Natural killer cell treated with Interleukin-12 subunit alpha and Interleukin-12 subunit beta and Interleukin-15 and Interleukin-18, amount 100 ng/mL, for 72 hours (primary cell): Measurements from ENCODE around the gene GDI2. TPM values are rescaled to one million over a fixed set of nuclear protein-coding genes. Genes with fewer than 3 reads are reported as not detected.
"Not testable (repeated sequence)": the region's sequence is repeated elsewhere in the genome, so short reads cannot be mapped to it uniquely, and the experiment has no call there.

Experiments used
- ATAC-seq, 2 donors: fragments of 150-1000 bp; cut with Tn5 transposase in 1 of 2; sonication (Bioruptor Pico), chemical (Tn5 transposase) in 1 of 2; 2 replicates each; pipeline ENCODE4 v1.10.0; 2021
- DNase-seq: peaks from one replicate; pipeline ENCODE4 v3.0.0; 2022; ENCODE audit warnings: low spot score
- H3K27ac Mint-ChIP-seq, 2 donors: 1 replicate in 1 of 2; 2 replicates in 1 of 2; pipeline ENCODE4 v1.8.0; 2022; ENCODE audit warnings: mixed read lengths in 2 of 2, mild to moderate bottlenecking in 1 of 2, moderate library complexity in 1 of 2
- H3K27me3 Mint-ChIP-seq, 2 donors: 1 replicate in 1 of 2; 2 replicates in 1 of 2; pipeline ENCODE4 v1.8.0; 2022; ENCODE audit warnings: mixed read lengths in 2 of 2
- H3K36me3 Mint-ChIP-seq: one replicate; pipeline ENCODE4 v1.8.0; 2022; ENCODE audit warnings: mixed read lengths
- H3K4me1 Mint-ChIP-seq, 2 donors: 1 replicate in 1 of 2; 2 replicates in 1 of 2; pipeline ENCODE4 v1.8.0; 2022; ENCODE audit warnings: low read depth in 2 of 2, mixed read lengths in 2 of 2, mild to moderate bottlenecking in 1 of 2
- H3K4me3 Mint-ChIP-seq: one replicate; pipeline ENCODE4 v1.8.0; 2022; ENCODE audit warnings: mixed read lengths
- H3K9me3 Mint-ChIP-seq: 2 replicates; pipeline ENCODE4 v1.8.0; 2022; ENCODE audit warnings: mixed read lengths
- total RNA-seq, 2 donors: library from RNA; stranded (reverse); gene quantifications; one replicate each; pipeline ENCODE4 v1.2.3, GENCODE V29; 2022

Gene GDI2
- total RNA-seq, 2 donors from 2014 or later, result 214 to 225 TPM

GRCh38 chr10:5789626-5790025, 23.6 kb downstream of the GDI2 start:
- H3K9me3 Mint-ChIP-seq, result no peaks in the 10 kb centered on the region
- H3K36me3 Mint-ChIP-seq, result peaks cover 31% of the 10 kb centered on the region
- DNase-seq (no peak), ATAC-seq (no peak)
- no peaks in the 10 kb centered on the region for H3K27me3 Mint-ChIP-seq
- H3K4me3 Mint-ChIP-seq, result no peak overlapping the region
- peak overlapping the region; percentile 8 to 58 for H3K27ac Mint-ChIP-seq
- H3K4me1 Mint-ChIP-seq, result peaks cover 10 to 14% of the 10 kb centered on the region in 2 donors

GRCh38 chr10:5788969-5789368, 24.3 kb downstream of the GDI2 start:
- DNase-seq (no peak), ATAC-seq (no peak)
- peak overlapping the region; percentile 26 to 73 for H3K27ac Mint-ChIP-seq
- H3K4me1 Mint-ChIP-seq, result peaks cover 15 to 17% of the 10 kb centered on the region in 2 donors
- no peak overlapping the region for H3K4me3 Mint-ChIP-seq
- no peaks in the 10 kb centered on the region for H3K9me3 Mint-ChIP-seq
- H3K27me3 Mint-ChIP-seq, result no peaks in the 10 kb centered on the region
- H3K36me3 Mint-ChIP-seq, result peaks cover 38% of the 10 kb centered on the region

- Mint-ChIP-seq H3K9me3 (no peaks in the 10 kb centered on the region), H3K36me3 (peaks cover 47% of the 10 kb centered on the region), H3K4me3 (no peak overlapping the region), H3K27ac (no peak overlapping the region), H3K4me1 (peaks cover 18 to 40% of the 10 kb centered on the region in 2 donors), H3K27me3 (no peaks in the 10 kb centered on the region)
- ATAC-seq (no peak), DNase-seq (no peak)
These were observed 29.9 kb downstream of the GDI2 start for GRCh38 chr10:5783300-5783699.

- Mint-ChIP-seq H3K4me3 (no peak overlapping the region), H3K27ac (peak overlapping the region; percentile 52 to 53), H3K9me3 (no peaks in the 10 kb centered on the region), H3K27me3 (no peaks in the 10 kb centered on the region), H3K36me3 (peaks cover 38% of the 10 kb centered on the region), H3K4me1 (peaks cover 21 to 34% of the 10 kb centered on the region in 2 donors)
- ATAC-seq (no peak), DNase-seq (no peak)
These were observed 31.1 kb downstream of the GDI2 start for GRCh38 chr10:5782174-5782573.

- no peak for DNase-seq
- H3K36me3 Mint-ChIP-seq, result peaks cover 28% of the 10 kb centered on the region
- H3K27ac Mint-ChIP-seq, result no peak overlapping the region
- H3K4me1 Mint-ChIP-seq, result peaks cover 38 to 51% of the 10 kb centered on the region in 2 donors
- ATAC-seq, result no peak
- no peak overlapping the region for H3K4me3 Mint-ChIP-seq
- no peaks in the 10 kb centered on the region for H3K9me3 Mint-ChIP-seq
- no peaks in the 10 kb centered on the region for H3K27me3 Mint-ChIP-seq
These were observed 33.5 kb downstream of the GDI2 start for GRCh38 chr10:5779730-5780129.

GRCh38 chr10:5777758-5778157, 35.5 kb downstream of the GDI2 start:
- Mint-ChIP-seq H3K36me3 (peaks cover 15% of the 10 kb centered on the region), H3K4me1 (peaks cover 42 to 43% of the 10 kb centered on the region in 2 donors)
- DNase-seq, H3K27me3 Mint-ChIP-seq, H3K27ac Mint-ChIP-seq, ATAC-seq, H3K9me3 Mint-ChIP-seq, H3K4me3 Mint-ChIP-seq: not testable (repeated sequence)

- Mint-ChIP-seq H3K27ac (no peak overlapping the region), H3K4me3 (no peak overlapping the region), H3K4me1 (peaks cover 33 to 41% of the 10 kb centered on the region in 2 donors), H3K27me3 (no peaks in the 10 kb centered on the region), H3K9me3 (no peaks in the 10 kb centered on the region), H3K36me3 (peaks cover 13% of the 10 kb centered on the region)
- DNase-seq (no peak), ATAC-seq (no peak)
These were observed 36.4 kb downstream of the GDI2 start for GRCh38 chr10:5776881-5777197.

- peaks cover 31 to 42% of the 10 kb centered on the region in 2 donors for H3K4me1 Mint-ChIP-seq
- H3K27ac Mint-ChIP-seq, result peak overlapping the region; percentile 6 to 39
- no peak overlapping the region for H3K4me3 Mint-ChIP-seq
- H3K36me3 Mint-ChIP-seq, result peaks cover 13% of the 10 kb centered on the region
- H3K9me3 Mint-ChIP-seq, result no peaks in the 10 kb centered on the region
- ATAC-seq (no peak), DNase-seq (no peak)
- H3K27me3 Mint-ChIP-seq, result no peaks in the 10 kb centered on the region
These were observed 36.9 kb downstream of the GDI2 start for GRCh38 chr10:5776136-5776880.

- Mint-ChIP-seq H3K9me3 (no peaks in the 10 kb centered on the region), H3K36me3 (peaks cover 13% of the 10 kb centered on the region), H3K4me3 (no peak overlapping the region), H3K27ac (peak overlapping the region; percentile 6 to 39), H3K4me1 (peaks cover 28 to 42% of the 10 kb centered on the region in 2 donors), H3K27me3 (no peaks in the 10 kb centered on the region)
- ATAC-seq (peak; percentile 69 to 79), DNase-seq (peak; percentile 60)
These were observed 37.5 kb downstream of the GDI2 start for GRCh38 chr10:5775685-5776084.

GRCh38 chr10:5774987-5775620, 38.1 kb downstream of the GDI2 start:
- ATAC-seq (no peak), DNase-seq (no peak)
- no peaks in the 10 kb centered on the region for H3K9me3 Mint-ChIP-seq
- peak overlapping the region; percentile 6 to 39 for H3K27ac Mint-ChIP-seq
- peaks cover 23 to 44% of the 10 kb centered on the region in 2 donors for H3K4me1 Mint-ChIP-seq
- H3K27me3 Mint-ChIP-seq, result no peaks in the 10 kb centered on the region
- H3K4me3 Mint-ChIP-seq, result no peak overlapping the region
- peaks cover 13% of the 10 kb centered on the region for H3K36me3 Mint-ChIP-seq

GRCh38 chr10:5766189-5766588, 47.0 kb downstream of the GDI2 start:
- Mint-ChIP-seq H3K27ac (peak overlapping the region; percentile 1 to 6), H3K4me1 (peaks cover 0 to 10% of the 10 kb centered on the region in 2 donors), H3K27me3 (no peaks in the 10 kb centered on the region), H3K4me3 (no peak overlapping the region), H3K9me3 (no peaks in the 10 kb centered on the region), H3K36me3 (peaks cover 37% of the 10 kb centered on the region)
- ATAC-seq, result no peak
- no peak for DNase-seq

GRCh38 chr10:5765617-5766016, 47.6 kb downstream of the GDI2 start:
- H3K4me1 Mint-ChIP-seq, result peaks cover 4 to 10% of the 10 kb centered on the region in 2 donors
- H3K4me3 Mint-ChIP-seq, result no peak overlapping the region
- DNase-seq (no peak), ATAC-seq (no peak)
- H3K36me3 Mint-ChIP-seq, result peaks cover 42% of the 10 kb centered on the region
- peak overlapping the region; percentile 1 to 6 for H3K27ac Mint-ChIP-seq
- no peaks in the 10 kb centered on the region for H3K9me3 Mint-ChIP-seq
- no peaks in the 10 kb centered on the region for H3K27me3 Mint-ChIP-seq

GRCh38 chr10:5764422-5765297, 48.6 kb downstream of the GDI2 start:
- Mint-ChIP-seq H3K4me1 (peaks cover 7 to 8% of the 10 kb centered on the region in 2 donors), H3K27me3 (no peaks in the 10 kb centered on the region), H3K4me3 (no peak overlapping the region), H3K27ac (peak overlapping the region; percentile 8 to 20), H3K9me3 (no peaks in the 10 kb centered on the region), H3K36me3 (peaks cover 48% of the 10 kb centered on the region)
- ATAC-seq, result no peak
- DNase-seq, result no peak

- Mint-ChIP-seq H3K4me1 (peaks cover 3 to 8% of the 10 kb centered on the region in 2 donors), H3K27ac (no peak overlapping the region), H3K9me3 (no peaks in the 10 kb centered on the region), H3K4me3 (no peak overlapping the region), H3K27me3 (no peaks in the 10 kb centered on the region), H3K36me3 (peaks cover 53% of the 10 kb centered on the region)
- ATAC-seq (no peak), DNase-seq (no peak)
These were observed 50.7 kb downstream of the GDI2 start for GRCh38 chr10:5762531-5762930.
